Lower leg skin (tissue), 4 donors: Measurements from ENCODE around the gene SLC22A1. TPM values are rescaled to one million over a fixed set of nuclear protein-coding genes. Genes with fewer than 3 reads are reported as not detected.

Experiments used
- DNase-seq, 2 donors: peaks; one replicate each; pipeline ENCODE4 v3.0.0-alpha.2; 2019; ENCODE audit warnings: low spot score in 2 of 2
- H3K4me3 ChIP-seq: fragments of 200-600 bp; sonication (generic); 2 replicates; pipeline ENCODE4 v1.5.1; 2017; ENCODE audit warnings: mild to moderate bottlenecking, low read depth; ENCODE audit not compliant: poor library complexity, severe bottlenecking
- POLR2A ChIP-seq, 2 donors: fragments of 450-650 bp; IDR thresholded peaks; one replicate each; pipeline ENCODE4 v1.6.1; 2016 to 2017; ENCODE audit warnings: antibody characterized with exemption in 2 of 2, mild to moderate bottlenecking in 1 of 2, moderate library complexity in 1 of 2
- WGBS, 2 donors: methylation state at CpG; one replicate each; pipeline ENCODE4 v1.1.5; 2018; 5-methylcytosine and 5-hydroxymethylcytosine counted together
- intact Hi-C: fragments of 100-400 bp; cut with DNase I; formaldehyde crosslinking; loops from one replicate; pipeline ENCODE4 v1.15.0; 2023; ENCODE audit warnings: low total_unique reads
- total RNA-seq, 4 donors: library from RNA; depleted of rRNA; stranded (reverse); fragments of >200 nt; gene quantifications; one replicate each; pipeline ENCODE4 v1.1.0, GENCODE V29; 2016
- TF ChIP-seq, protein P1 (sequence below), 3 donors: fragments of 450-650 bp; IDR thresholded peaks; one replicate each; pipeline ENCODE4 v1.5.1; 2016; ENCODE audit warnings: antibody characterized with exemption in 3 of 3, mild to moderate bottlenecking in 3 of 3, moderate library complexity in 2 of 3

The SLC22A1 gene
- total RNA-seq, 4 donors from 2014 or later = 0.65 to 1.4 (median 0.80) TPM; not detected in 1

GRCh38 chr6:160178271-160178670 lies 56.7 kb downstream of the SLC22A1 start:
- intact Hi-C loops = no loop called here
- 76 to 79% methylated on average over 5 of the region's 5 CpGs for WGBS, 2 donors
- no peak overlapping the region for H3K4me3 ChIP-seq
- DNase-seq = no peak
- no peak for TF ChIP-seq POLR2A (IDR thresholded peaks at IDR 0.05)
- TF ChIP-seq, protein P1, sequence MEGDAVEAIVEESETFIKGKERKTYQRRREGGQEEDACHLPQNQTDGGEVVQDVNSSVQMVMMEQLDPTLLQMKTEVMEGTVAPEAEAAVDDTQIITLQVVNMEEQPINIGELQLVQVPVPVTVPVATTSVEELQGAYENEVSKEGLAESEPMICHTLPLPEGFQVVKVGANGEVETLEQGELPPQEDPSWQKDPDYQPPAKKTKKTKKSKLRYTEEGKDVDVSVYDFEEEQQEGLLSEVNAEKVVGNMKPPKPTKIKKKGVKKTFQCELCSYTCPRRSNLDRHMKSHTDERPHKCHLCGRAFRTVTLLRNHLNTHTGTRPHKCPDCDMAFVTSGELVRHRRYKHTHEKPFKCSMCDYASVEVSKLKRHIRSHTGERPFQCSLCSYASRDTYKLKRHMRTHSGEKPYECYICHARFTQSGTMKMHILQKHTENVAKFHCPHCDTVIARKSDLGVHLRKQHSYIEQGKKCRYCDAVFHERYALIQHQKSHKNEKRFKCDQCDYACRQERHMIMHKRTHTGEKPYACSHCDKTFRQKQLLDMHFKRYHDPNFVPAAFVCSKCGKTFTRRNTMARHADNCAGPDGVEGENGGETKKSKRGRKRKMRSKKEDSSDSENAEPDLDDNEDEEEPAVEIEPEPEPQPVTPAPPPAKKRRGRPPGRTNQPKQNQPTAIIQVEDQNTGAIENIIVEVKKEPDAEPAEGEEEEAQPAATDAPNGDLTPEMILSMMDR (IDR thresholded peaks at IDR 0.05) = no peak

DNA sequence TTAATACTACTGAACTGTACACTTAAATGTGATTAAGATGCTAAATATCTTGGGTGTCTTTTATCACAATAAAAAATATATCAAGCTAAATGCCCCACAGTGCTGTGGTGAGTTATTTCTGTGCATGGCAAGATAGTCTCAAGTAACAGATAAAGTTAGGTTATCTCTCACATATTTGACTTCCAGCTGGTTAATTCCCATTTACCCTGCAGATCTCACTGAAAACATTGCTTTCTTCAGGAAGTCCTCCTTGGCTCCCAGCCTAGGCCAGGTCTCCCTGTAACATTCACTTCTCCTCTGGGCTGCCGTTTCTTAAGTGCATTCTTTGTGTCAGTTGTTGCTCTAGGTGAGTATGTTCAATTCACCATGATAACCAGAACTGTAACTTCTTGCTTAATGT lies 59.1 kb downstream of the SLC22A1 start:
- intact Hi-C loops = no loop called here
- no peak for TF ChIP-seq POLR2A (IDR thresholded peaks at IDR 0.05)
- TF ChIP-seq, protein P1 (IDR thresholded peaks at IDR 0.05) = no peak
- no peak overlapping the region for H3K4me3 ChIP-seq
- DNase-seq = no peak
- WGBS, 2 donors = 62 to 82% methylated on average over 1 of the region's 1 CpG

DNA sequence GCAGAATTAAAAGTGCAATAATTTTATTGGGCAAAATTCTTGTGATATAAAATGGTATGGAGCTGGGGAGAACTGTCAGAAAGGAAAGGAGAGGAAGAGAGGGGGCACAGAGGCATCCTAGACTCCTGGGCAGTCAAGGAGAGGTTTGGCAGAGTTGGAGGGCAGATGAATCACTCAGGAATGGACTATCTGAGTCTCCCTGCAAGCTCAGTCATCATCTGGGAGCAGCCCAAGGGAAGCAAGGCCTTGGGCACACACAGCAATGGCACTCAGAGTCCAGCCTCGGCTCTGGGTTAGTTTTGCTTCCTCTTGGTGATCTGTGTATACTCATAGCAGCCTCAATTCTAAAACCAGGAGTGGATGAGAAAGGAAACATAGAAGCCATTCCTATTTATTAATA lies 67.2 kb downstream of the SLC22A1 start:
- WGBS, 2 donors = 73 to 86% methylated on average over 1 of the region's 1 CpG
- DNase-seq = no peak

GRCh38 chr6:160190081-160190480 lies 68.5 kb downstream of the SLC22A1 start:
- TF ChIP-seq, protein P1 (IDR thresholded peaks at IDR 0.05) = no peak
- no peak for TF ChIP-seq POLR2A (IDR thresholded peaks at IDR 0.05)
- intact Hi-C loops = no loop called here

More for the DNA sequence above, 67.2 kb downstream of the SLC22A1 start:
- TF ChIP-seq, protein P1 (IDR thresholded peaks at IDR 0.05) = no peak
- TF ChIP-seq POLR2A (IDR thresholded peaks at IDR 0.05) = no peak
- intact Hi-C loops = no loop called here
- no peak overlapping the region for H3K4me3 ChIP-seq

GRCh38 chr6:160190973-160191372 lies 69.4 kb downstream of the SLC22A1 start:
- DNase-seq = no peak
- intact Hi-C loops = no loop called here
- no peak for TF ChIP-seq POLR2A (IDR thresholded peaks at IDR 0.05)
- TF ChIP-seq, protein P1 (IDR thresholded peaks at IDR 0.05) = no peak
- no peak overlapping the region for H3K4me3 ChIP-seq

More at GRCh38 chr6:160190081-160190480, 68.5 kb downstream of the SLC22A1 start:
- WGBS, 2 donors = 53 to 75% methylated on average over 1 of the region's 1 CpG
- no peak for DNase-seq
- H3K4me3 ChIP-seq = no peak overlapping the region

- TF ChIP-seq, protein P1 (IDR thresholded peaks at IDR 0.05) = no peak
- no peak for TF ChIP-seq POLR2A (IDR thresholded peaks at IDR 0.05)
- DNase-seq = no peak
- intact Hi-C loops = no loop called here
- 88 to 94% methylated on average over 1 of the region's 1 CpG for WGBS, 2 donors
- H3K4me3 ChIP-seq = no peak overlapping the region
Observed at GRCh38 chr6:160192840-160193239, 71.2 kb downstream of the SLC22A1 start.
